NB4 (cell line): ENCODE data around the gene HS3ST1.

Source experiments
- POLR2A ChIP-seq: IDR thresholded peaks from 2 replicates; pipeline ENCODE4 v1.6.1; 2011; ENCODE audit warnings: mild to moderate bottlenecking; ENCODE audit not compliant: insufficient read length; ENCODE audit errors: extremely low read depth
- TF ChIP-seq, protein P1 (sequence below): IDR thresholded peaks from one replicate; pipeline ENCODE4 v1.5.1; 2012; ENCODE audit warnings: low read depth, low read length

DNA sequence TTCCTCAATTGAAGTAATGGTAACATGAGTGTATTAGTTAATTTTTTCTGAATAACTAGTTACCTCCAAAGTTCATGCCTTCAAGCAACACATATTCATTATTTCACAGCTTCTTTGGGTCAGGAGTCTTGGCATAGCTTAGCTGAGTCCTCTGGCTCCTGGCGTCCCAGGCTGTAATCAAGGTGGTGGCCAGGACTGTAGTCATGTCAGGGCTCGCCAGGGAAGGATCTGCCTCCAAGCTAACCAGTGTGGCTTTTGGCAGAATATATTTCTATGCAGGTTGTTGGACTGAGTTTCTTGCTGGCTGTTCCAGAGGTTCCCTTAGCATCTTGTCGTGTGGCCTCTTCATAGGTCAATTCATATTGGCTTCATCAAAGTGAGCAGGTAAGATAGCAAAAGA, 10.0 kb upstream of the HS3ST1 start:
- TF ChIP-seq, protein P1, sequence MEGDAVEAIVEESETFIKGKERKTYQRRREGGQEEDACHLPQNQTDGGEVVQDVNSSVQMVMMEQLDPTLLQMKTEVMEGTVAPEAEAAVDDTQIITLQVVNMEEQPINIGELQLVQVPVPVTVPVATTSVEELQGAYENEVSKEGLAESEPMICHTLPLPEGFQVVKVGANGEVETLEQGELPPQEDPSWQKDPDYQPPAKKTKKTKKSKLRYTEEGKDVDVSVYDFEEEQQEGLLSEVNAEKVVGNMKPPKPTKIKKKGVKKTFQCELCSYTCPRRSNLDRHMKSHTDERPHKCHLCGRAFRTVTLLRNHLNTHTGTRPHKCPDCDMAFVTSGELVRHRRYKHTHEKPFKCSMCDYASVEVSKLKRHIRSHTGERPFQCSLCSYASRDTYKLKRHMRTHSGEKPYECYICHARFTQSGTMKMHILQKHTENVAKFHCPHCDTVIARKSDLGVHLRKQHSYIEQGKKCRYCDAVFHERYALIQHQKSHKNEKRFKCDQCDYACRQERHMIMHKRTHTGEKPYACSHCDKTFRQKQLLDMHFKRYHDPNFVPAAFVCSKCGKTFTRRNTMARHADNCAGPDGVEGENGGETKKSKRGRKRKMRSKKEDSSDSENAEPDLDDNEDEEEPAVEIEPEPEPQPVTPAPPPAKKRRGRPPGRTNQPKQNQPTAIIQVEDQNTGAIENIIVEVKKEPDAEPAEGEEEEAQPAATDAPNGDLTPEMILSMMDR, result no peak
- TF ChIP-seq POLR2A, result no peak
